GM19372 (cell line): ENCODE data around the gene RPS6KA2.

Experiments
- ATAC-seq: cut with Tn5 transposase; IDR thresholded peaks from one replicate; pipeline ENCODE4 v1.9.1; 2021; ENCODE audit warnings: mild to moderate bottlenecking, low read depth, moderate library complexity; ENCODE audit not compliant: unreplicated experiment

RPS6KA2 gene

GRCh38 chr6:166474721-166475565 lies 152.1 kb downstream of the RPS6KA2 start:
- ATAC-seq = no peak

- no peak for ATAC-seq
Measured at GRCh38 chr6:166473886-166474571, 153.0 kb downstream of the RPS6KA2 start.

DNA sequence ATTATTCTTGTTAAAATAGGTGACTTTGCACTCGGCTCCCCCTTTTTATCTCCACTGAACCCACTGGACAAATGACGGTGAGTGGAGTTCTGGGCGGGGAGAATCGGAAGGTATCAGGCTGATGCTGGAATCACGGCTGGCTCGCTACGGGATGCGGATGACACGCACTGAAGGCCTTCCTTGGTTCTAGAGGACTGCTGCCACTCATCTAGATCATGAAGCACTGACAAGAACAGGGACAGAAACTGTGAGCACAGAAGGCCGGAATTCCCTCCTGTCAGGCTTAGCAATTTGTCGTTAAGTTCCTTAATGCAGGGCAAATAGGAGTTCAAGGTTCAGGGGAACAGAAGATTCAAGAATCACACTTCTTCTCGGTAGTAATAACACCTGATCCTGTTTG lies 154.4 kb downstream of the RPS6KA2 start:
- ATAC-seq = no peak

DNA sequence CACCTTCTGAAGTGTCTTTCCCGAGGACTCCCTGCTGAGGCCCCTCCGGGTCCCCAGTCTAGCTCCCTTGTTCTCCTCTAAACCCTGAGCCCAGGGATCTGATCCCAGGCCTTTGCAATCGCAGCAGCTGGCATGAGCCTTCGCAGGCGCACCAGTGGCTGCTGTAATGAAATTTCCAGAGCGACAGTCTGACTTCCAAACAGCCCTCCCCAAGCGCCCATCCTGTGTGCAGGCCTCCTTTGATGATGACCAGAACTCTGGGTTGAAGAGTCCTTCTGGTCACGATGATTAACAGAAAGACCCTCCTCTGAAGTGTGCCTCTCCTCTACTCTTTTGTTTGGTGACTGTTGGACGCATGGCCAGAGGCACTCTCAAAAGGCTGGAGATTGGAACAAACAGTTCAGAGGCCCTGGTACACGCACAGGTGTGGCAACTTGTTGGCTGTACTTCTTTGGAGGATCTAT lies 155.2 kb downstream of the RPS6KA2 start:
- ATAC-seq = no peak

DNA sequence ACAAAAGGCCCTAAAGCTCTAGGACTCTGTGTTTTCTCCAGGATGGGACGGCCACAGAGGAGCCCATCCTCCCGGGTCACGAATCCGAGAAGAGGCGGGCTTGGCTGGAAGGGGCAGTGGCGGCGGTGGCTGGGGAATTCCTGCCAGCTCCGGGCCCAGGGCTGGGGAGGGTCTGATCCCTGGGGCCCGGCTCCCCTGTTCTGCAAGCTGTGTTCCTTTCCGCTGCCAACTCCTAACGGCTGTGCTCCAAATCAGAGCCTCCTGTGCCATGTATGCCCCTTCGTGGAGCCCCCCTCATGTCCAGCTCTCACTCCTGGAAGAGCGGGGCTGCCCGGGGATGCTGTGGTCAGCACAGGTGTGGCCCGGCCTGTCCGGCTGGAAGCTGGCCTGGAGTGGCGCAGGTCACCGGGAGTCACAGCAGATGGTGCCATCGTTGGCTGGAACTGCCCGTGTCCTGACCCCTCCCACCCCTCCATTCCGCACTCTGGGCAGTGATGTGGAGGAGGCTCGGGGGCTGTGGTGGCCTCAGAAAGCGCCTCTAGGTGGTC lies 156.1 kb downstream of the RPS6KA2 start:
- ATAC-seq = no peak

GRCh38 chr6:166470029-166470862 lies 156.8 kb downstream of the RPS6KA2 start:
- no peak for ATAC-seq

- ATAC-seq = no peak
Measured at GRCh38 chr6:166469426-166469961, 157.6 kb downstream of the RPS6KA2 start.

- no peak for ATAC-seq
Measured at GRCh38 chr6:166467436-166468000, 159.5 kb downstream of the RPS6KA2 start.

GRCh38 chr6:166466178-166467122 lies 160.6 kb downstream of the RPS6KA2 start:
- no peak for ATAC-seq

DNA sequence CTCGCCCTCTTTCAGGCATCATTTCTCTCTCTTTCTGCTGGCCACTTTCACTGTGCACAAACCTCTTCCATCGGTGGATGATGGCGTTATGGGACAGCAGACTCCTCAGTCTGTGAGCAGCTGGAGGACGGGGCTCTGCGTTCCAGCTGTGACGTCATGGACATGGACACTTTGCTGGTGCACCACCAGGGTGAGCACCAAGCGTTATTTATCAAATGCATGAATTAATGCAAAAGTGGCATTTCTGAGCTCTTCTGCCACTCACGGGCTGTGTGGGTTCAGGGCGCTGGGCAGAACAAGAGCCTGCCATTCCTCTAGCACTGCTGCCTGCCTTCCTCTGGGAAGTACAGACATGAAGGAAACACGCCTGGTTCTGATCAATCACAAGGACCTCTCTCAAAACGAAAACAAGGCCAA lies 161.4 kb downstream of the RPS6KA2 start:
- no peak for ATAC-seq

DNA sequence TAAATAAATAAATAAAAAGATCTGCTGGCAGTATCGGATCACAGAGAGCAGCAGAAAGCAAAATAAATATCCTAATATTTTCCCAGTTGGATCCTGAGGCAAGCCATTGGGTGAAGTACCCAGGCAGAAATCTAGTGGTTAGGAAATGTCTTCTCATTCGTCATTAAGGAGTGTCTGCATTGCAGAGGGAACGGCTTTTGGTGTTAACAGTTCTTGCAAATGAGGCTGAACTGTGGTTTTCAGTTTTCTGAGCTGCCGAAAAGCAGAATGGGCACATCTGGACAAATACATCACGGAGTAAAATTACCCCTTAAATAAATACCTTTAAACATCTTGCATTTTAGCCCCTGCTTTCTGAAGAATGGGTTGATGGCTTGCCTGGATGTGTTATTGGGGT lies 162.1 kb downstream of the RPS6KA2 start:
- no peak for ATAC-seq

DNA sequence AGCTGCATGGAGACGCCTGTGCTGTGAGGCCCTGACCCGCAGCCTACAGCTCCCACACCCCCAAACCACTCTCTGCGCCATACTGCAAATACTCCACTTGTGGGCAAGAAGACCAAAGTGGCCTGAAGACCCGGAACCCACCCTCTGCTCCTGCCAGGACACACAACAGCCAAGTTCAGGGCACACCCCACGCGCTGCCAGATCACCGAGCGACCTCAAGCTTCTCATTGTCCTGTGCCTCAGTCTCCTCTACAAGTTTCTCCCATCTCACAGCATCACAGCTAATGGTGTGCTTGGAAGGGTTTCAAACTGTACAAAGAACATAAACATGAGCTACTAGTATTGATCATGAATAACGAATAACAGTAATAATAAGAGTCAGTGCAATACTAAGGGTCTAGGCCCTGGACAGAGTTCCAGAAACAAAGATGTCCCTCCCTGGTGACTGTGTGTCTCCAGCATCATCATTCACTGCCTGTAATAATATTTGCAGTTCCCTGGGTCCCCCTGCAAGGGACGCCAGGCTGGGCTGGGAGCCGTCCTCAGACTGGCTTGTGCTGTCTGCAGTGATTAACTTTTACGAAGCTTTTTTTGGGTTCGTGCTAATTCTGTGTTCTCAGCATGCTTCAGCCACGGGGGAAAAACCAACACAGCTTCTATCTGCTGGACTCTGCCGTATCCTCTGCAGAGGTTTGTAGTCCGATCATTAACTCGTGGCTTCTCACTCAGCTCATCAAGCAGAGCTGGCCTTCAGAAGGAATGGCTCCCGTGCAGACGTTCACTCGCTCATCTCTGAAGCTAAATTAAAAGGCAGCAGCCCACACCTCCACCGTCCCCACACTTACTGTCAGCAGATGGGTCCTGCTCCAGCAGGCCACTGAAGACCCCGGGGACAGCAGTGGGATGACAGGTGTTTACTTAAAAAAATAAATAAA lies 162.7 kb downstream of the RPS6KA2 start:
- ATAC-seq = no peak

GRCh38 chr6:166463359-166464067 lies 163.5 kb downstream of the RPS6KA2 start:
- ATAC-seq = no peak

DNA sequence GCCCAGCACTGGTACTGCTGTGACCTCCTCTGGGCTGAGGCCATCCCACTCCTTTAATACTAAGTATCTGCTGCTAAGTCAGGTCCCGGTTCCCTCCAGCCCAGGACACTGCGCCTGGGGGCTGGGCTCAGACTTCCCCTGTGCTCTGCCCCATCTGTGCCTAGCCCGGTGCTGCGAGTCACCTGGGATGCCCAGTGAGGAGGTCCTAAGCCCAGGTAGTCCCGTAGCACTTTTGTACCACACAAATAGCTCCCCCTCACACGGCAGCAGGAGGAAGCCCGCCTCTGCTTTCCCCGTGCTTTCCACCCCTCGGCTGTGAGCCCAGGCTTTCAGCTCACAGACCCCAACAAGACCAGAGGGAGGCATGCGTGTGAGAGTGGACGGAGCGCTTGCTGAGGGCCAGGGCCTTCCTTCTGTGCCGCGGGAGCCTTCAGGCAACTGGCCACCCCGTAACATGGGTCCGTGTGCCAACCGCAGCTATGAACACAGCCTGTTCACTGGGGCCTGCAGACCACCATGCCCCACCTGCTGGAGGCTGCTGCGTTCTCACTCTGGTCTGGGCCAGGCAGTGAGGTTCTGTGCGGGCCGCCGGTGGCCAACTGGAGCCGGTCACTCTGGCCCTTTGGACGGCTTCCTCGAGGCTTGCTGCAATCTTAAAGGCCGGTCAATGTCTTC lies 164.5 kb downstream of the RPS6KA2 start:
- ATAC-seq = no peak

- no peak for ATAC-seq
Measured at GRCh38 chr6:166461821-166462460, 165.1 kb downstream of the RPS6KA2 start.
